Measurements from ENCODE around the gene HOXA1. TPM values are rescaled to one million over a fixed set of nuclear protein-coding genes. Genes with fewer than 3 reads are reported as not detected.

Gene HOXA1
- total and polyA plus RNA-seq, 2 of the 8 experiments (the other 6 are each of a cell fraction or from before 2014, with no cell fraction given), result not detected

GRCh38 chr7:27105301-27106031 is 9.7 kb upstream of the HOXA1 start:
- ChIA-PET POLR2A (ENCODE audit: partially characterized antibody) (interaction anchor here (1.1 to 2.8 kb wide), 3 partner anchors 9 to 13 kb away, joined by 3 to 6 read pairs (median 5); partner anchors contain the start of gene HOXA1), CTCF (ENCODE audit: partially characterized antibody) (interaction anchor here (0.8 to 2.9 kb wide), 10 partner anchors 9 to 65 kb away, joined by 3 to 13 read pairs (median 4); partner anchors contain the start of gene HOXA5)
- no peak for DNase-seq (ENCODE audit: low read depth in 1 of 2, low spot score in 2 of 2)
- WGBS, 2 experiments (ENCODE audit: extremely low coverage in 1 of 2, insufficient coverage in 1 of 2, insufficient read length in 1 of 2, insufficient replicate concordance in 2 of 2, low coverage in 1 of 2, low lambda C conversion rate in 2 of 2, missing lambda C conversion rate in 1 of 2), result 18% methylated on average over 13 of the region's 13 CpGs; no CpG with 5 or more reads in 1 of the 2 experiments
- no peak overlapping the region for H3K4me3 ChIP-seq (ENCODE audit: extremely low read depth in 1 of 4, insufficient read depth in 2 of 4, low read depth in 3 of 4, low read length in 4 of 4)
- H3K27me3 ChIP-seq (replicated peaks in 1 of 4; ENCODE audit: control insufficient read depth in 3 of 4, extremely low read depth in 1 of 4, insufficient read depth in 3 of 4, low read length in 3 of 4), result peaks cover 98 to 100% (median 99%) of the 10 kb centered on the region in 4 experiments
- H3K56ac ChIP-seq (replicated peaks; ENCODE audit: insufficient read length, low read depth, low read length), result no peak overlapping the region
- H3K14ac ChIP-seq (ENCODE audit: insufficient read length), result no peak overlapping the region
- H3K9me3 ChIP-seq (ENCODE audit: insufficient read depth in 2 of 2, low read depth in 1 of 2, low read length in 1 of 2), result no peaks in the 10 kb centered on the region
- H2BK12ac ChIP-seq (ENCODE audit: low read depth, low read length), result no peak overlapping the region
- peaks cover 0 to 11% (median 0%) of the 10 kb centered on the region in 4 experiments; a peak in 1 of 8 replicates for H3K36me3 ChIP-seq (ENCODE audit: control insufficient read depth in 2 of 4, insufficient read depth in 4 of 4, low read length in 3 of 4)
- H3K9ac ChIP-seq (replicated peaks in 1 of 4; ENCODE audit: extremely low read depth in 1 of 4, low read depth in 3 of 4, low read length in 3 of 4), result no peak overlapping the region
- no peak overlapping the region for H2BK5ac ChIP-seq (ENCODE audit: low read depth, low read length)
- no peak overlapping the region for H2AFZ ChIP-seq (ENCODE audit: low read length)
- H3K4ac ChIP-seq (replicated peaks; ENCODE audit: insufficient read length, low read depth, low read length), result no peak overlapping the region
- H2AK5ac ChIP-seq (ENCODE audit: low read depth, low read length), result no peak overlapping the region
- no peak overlapping the region for H3K23ac ChIP-seq (ENCODE audit: insufficient read length)
- H4K8ac ChIP-seq (ENCODE audit: extremely low read depth, insufficient read depth, low read length), result no peak overlapping the region
- H4K91ac ChIP-seq (replicated peaks; ENCODE audit: insufficient read length, low read length), result no peak overlapping the region
- H3K79me1 ChIP-seq (ENCODE audit: low read depth, low read length), result no peaks in the 10 kb centered on the region
- no peak overlapping the region for H4K5ac ChIP-seq (ENCODE audit: insufficient read length, low read depth, low read length)
- no peak overlapping the region for H2BK15ac ChIP-seq (ENCODE audit: low read length)
- peaks cover 21 to 38% of the 10 kb centered on the region in 2 experiments for H4K20me1 ChIP-seq (replicated peaks in 1 of 2; ENCODE audit: control insufficient read depth in 1 of 2, insufficient read depth in 2 of 2, low read length in 2 of 2)
- no peak overlapping the region for H2BK120ac ChIP-seq (replicated peaks; ENCODE audit: low read depth, low read length)
- no peak overlapping the region for H3K4me2 ChIP-seq (ENCODE audit: insufficient read depth in 1 of 2, low read depth in 2 of 2, low read length in 2 of 2)
- no peak overlapping the region for H3K18ac ChIP-seq (ENCODE audit: extremely low read depth, low read length)
- peaks cover 0 to 16% (median 11%) of the 10 kb centered on the region in 4 experiments; a peak in 6 of 7 replicates for H3K4me1 ChIP-seq (replicated peaks in 1 of 4; ENCODE audit: control insufficient read depth in 3 of 4, insufficient read depth in 4 of 4, low read length in 3 of 4)
- H2BK20ac ChIP-seq (ENCODE audit: low read length), result no peak overlapping the region
- 0 out of 2 replicates have a peak, but pooled peaks cover 1% of the 10 kb centered on the region for H3K23me2 ChIP-seq (ENCODE audit: low read depth, low read length)
- TF ChIP-seq RNF2 (IDR thresholded peaks at IDR 0.05; ENCODE audit: borderline replicate concordance, low read depth, low read length, missing control alignments, poor library complexity, severe bottlenecking) (peak; percentile 54), POLR2A (IDR thresholded peaks at IDR 0.05; ENCODE audit: control extremely low read depth in 1 of 2, low read depth in 2 of 2, low read length in 2 of 2) (no peak)
- no peaks in the 10 kb centered on the region for H3K79me2 ChIP-seq (ENCODE audit: control insufficient read depth in 1 of 2, insufficient read depth in 2 of 2, low read length in 2 of 2)
- FAIRE-seq, result no peak
- H3K27ac ChIP-seq (ENCODE audit: low read depth, low read length), result no peak overlapping the region
